Measurements from ENCODE around the gene ASPG.

DNA sequence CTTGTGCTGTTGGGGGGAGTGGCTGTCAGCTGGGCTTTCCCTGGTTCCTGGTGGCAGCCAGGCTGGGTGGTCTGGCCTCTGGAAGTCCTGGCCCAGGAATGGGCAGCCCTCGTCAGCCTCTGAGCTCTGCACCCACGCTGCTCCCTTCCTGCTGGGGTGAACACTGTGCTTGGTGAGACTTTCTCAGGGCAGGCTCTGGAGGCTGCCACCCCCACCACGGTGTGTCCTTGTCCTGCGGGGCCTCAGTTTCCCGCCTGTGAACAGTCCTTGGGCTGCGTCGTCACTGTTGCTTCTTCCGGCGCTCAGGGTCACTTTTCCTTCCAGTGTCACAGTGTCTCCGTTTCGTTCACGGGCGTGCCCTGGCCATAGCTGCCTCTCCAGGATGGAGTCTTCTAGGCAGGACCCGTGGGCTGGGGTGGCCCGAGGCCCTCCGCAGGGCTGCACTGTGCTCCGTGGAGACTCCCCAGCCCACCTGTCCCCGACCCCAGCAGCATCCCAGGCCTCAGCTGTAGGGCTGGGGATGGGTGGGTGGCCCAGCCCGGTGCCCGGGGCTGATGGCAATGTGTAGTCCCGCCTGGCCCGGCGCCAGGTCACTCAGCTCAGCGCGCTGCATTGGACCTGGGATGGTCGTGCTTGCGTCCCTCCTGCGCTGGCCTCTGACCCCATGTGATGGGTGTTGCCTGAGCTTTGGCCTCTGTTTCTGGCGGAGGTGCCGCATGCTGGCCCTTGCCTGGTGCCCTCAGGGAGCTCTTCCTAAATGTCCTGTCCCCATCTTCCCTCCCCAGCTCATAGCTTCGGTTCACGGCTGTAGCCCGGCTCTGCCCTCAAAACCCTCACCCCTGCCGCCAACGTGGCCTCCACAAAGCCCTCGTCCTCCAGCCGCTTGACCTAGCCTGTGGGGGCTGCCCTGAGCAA, 59.7 kb downstream of the ASPG start:
- no peak for TF ChIP-seq EZH2phosphoT487 (IDR thresholded peaks at IDR 0.05; ENCODE audit: low read length)
- TF ChIP-seq, protein P1, sequence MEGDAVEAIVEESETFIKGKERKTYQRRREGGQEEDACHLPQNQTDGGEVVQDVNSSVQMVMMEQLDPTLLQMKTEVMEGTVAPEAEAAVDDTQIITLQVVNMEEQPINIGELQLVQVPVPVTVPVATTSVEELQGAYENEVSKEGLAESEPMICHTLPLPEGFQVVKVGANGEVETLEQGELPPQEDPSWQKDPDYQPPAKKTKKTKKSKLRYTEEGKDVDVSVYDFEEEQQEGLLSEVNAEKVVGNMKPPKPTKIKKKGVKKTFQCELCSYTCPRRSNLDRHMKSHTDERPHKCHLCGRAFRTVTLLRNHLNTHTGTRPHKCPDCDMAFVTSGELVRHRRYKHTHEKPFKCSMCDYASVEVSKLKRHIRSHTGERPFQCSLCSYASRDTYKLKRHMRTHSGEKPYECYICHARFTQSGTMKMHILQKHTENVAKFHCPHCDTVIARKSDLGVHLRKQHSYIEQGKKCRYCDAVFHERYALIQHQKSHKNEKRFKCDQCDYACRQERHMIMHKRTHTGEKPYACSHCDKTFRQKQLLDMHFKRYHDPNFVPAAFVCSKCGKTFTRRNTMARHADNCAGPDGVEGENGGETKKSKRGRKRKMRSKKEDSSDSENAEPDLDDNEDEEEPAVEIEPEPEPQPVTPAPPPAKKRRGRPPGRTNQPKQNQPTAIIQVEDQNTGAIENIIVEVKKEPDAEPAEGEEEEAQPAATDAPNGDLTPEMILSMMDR (IDR thresholded peaks at IDR 0.05; ENCODE audit: low read length) = no peak
